H9 (cell line): Measurements from ENCODE around the gene CARS1. TPM values are rescaled to one million over a fixed set of nuclear protein-coding genes. Genes with fewer than 3 reads are reported as not detected.

Source experiments
- DNase-seq: peaks from one replicate; pipeline ENCODE4 v3.0.0-alpha.2; 2017
- H2AFZ ChIP-seq: one replicate; pipeline ENCODE4 v1.6.1; 2013; ENCODE audit warnings: mild to moderate bottlenecking, low read length, control low read depth, moderate library complexity
- H2AK5ac ChIP-seq: 2 replicates; pipeline ENCODE4 v1.6.1; 2013; ENCODE audit warnings: low read length, control low read depth, mixed read lengths; ENCODE audit not compliant: insufficient read length
- H2BK120ac ChIP-seq: one replicate; pipeline ENCODE4 v1.6.1; 2013; ENCODE audit warnings: low read depth, mild to moderate bottlenecking, low read length, control low read depth, inconsistent platforms; ENCODE audit not compliant: poor library complexity, severe bottlenecking
- H2BK12ac ChIP-seq: 2 replicates; pipeline ENCODE4 v1.6.1; 2013; ENCODE audit warnings: low read length, control low read depth, mixed read lengths, low read depth; ENCODE audit not compliant: insufficient read length
- H2BK15ac ChIP-seq: 2 replicates; pipeline ENCODE4 v1.6.1; 2013; ENCODE audit warnings: low read depth, low read length, control low read depth
- H2BK20ac ChIP-seq: one replicate; pipeline ENCODE4 v1.6.1; 2013; ENCODE audit warnings: low read depth, mild to moderate bottlenecking, low read length, control low read depth, inconsistent platforms; ENCODE audit not compliant: poor library complexity, severe bottlenecking
- H2BK5ac ChIP-seq: 2 replicates; pipeline ENCODE4 v1.6.1; 2013; ENCODE audit warnings: low read length, control low read depth, mixed read lengths; ENCODE audit not compliant: insufficient read length
- H3K14ac ChIP-seq: 2 replicates; pipeline ENCODE4 v1.6.1; 2013; ENCODE audit warnings: low read length, control low read depth; ENCODE audit not compliant: insufficient read depth
- H3K18ac ChIP-seq: 2 replicates; pipeline ENCODE4 v1.6.1; 2013; ENCODE audit warnings: low read depth, mild to moderate bottlenecking, mixed read lengths, low read length, control low read depth; ENCODE audit not compliant: insufficient read length
- H3K23ac ChIP-seq: 2 replicates; pipeline ENCODE4 v1.6.1; 2013; ENCODE audit warnings: low read length, control low read depth, mixed read lengths, low read depth; ENCODE audit not compliant: insufficient read length
- H3K23me2 ChIP-seq: 2 replicates; pipeline ENCODE4 v1.6.1; 2013; ENCODE audit warnings: low read depth, mild to moderate bottlenecking, mixed read lengths, low read length, control low read depth; ENCODE audit not compliant: insufficient read length, poor library complexity, severe bottlenecking
- H3K27ac ChIP-seq: 2 replicates; pipeline ENCODE4 v1.5.1; 2013; ENCODE audit warnings: low read length, control low read depth, mixed read lengths, low read depth; ENCODE audit not compliant: insufficient read length
- H3K27me3 ChIP-seq: 2 replicates; pipeline ENCODE4 v1.6.1; 2013; ENCODE audit warnings: low read length, control low read depth, inconsistent platforms; ENCODE audit not compliant: insufficient read depth
- H3K4ac ChIP-seq: 2 replicates; pipeline ENCODE4 v1.6.1; 2013; ENCODE audit warnings: low read depth, mild to moderate bottlenecking, control low read depth, inconsistent platforms, low read length, moderate library complexity
- H3K4me1 ChIP-seq: 2 replicates; pipeline ENCODE4 v1.6.1; 2013; ENCODE audit warnings: low read length, control low read depth, inconsistent platforms; ENCODE audit not compliant: insufficient read depth
- H3K4me2 ChIP-seq: 2 replicates; pipeline ENCODE4 v1.6.1; 2013; ENCODE audit warnings: low read length, control low read depth, mixed read lengths; ENCODE audit not compliant: insufficient read length, insufficient read depth
- H3K56ac ChIP-seq: 2 replicates; pipeline ENCODE4 v1.6.1; 2013; ENCODE audit warnings: low read depth, mild to moderate bottlenecking, mixed read lengths, low read length, control low read depth; ENCODE audit not compliant: insufficient read length
- H3K79me1 ChIP-seq: 2 replicates; pipeline ENCODE4 v1.6.1; 2013; ENCODE audit warnings: low read depth, mild to moderate bottlenecking, moderate library complexity, low read length, control low read depth, inconsistent platforms; ENCODE audit not compliant: insufficient read depth, poor library complexity, severe bottlenecking
- H3K79me2 ChIP-seq: 2 replicates; pipeline ENCODE4 v1.6.1; 2013; ENCODE audit warnings: low read length, control low read depth, inconsistent platforms; ENCODE audit not compliant: insufficient read depth
- H3K9ac ChIP-seq: 2 replicates; pipeline ENCODE4 v1.6.1; 2013; ENCODE audit warnings: low read length, control low read depth, mixed read lengths; ENCODE audit not compliant: insufficient read length; ENCODE audit errors: extremely low read depth
- H3K9me3 ChIP-seq: one replicate; pipeline ENCODE4 v1.6.1; 2013; ENCODE audit warnings: low read depth, low read length, inconsistent platforms; ENCODE audit not compliant: control insufficient read depth
- H3T11ph ChIP-seq: one replicate; pipeline ENCODE4 v1.6.1; 2013; ENCODE audit warnings: mild to moderate bottlenecking, low read length, control low read depth, inconsistent platforms
- H4K20me1 ChIP-seq: one replicate; pipeline ENCODE4 v1.6.1; 2013; ENCODE audit not compliant: control insufficient read depth, insufficient read length, insufficient read depth
- H4K5ac ChIP-seq: 2 replicates; pipeline ENCODE4 v1.6.1; 2013; ENCODE audit warnings: low read depth, mild to moderate bottlenecking, mixed read lengths, low read length, control low read depth; ENCODE audit not compliant: insufficient read length
- H4K8ac ChIP-seq: replicated peaks from 2 replicates; pipeline ENCODE4 v1.6.1; 2013; ENCODE audit warnings: low read length, control low read depth, mixed read lengths, low read depth; ENCODE audit not compliant: insufficient read length
- H4K91ac ChIP-seq: 2 replicates; pipeline ENCODE4 v1.6.1; 2013; ENCODE audit warnings: low read depth, mild to moderate bottlenecking, moderate library complexity, mixed read lengths, low read length, control low read depth; ENCODE audit not compliant: insufficient read length
- H3K27ac Mint-ChIP-seq, 3 experiments: 2 replicates in 2 of 3; 3 replicates in 1 of 3; pipeline ENCODE4 v1.8.0; 2020 to 2021; ENCODE audit warnings: mixed read lengths in 3 of 3, mild to moderate bottlenecking in 1 of 3, moderate library complexity in 1 of 3
- H3K27me3 Mint-ChIP-seq: 2 replicates; pipeline ENCODE4 v1.8.0; 2021; ENCODE audit warnings: low read depth, mild to moderate bottlenecking, moderate library complexity, mixed read lengths
- H3K36me3 Mint-ChIP-seq, 3 experiments: 2 replicates in 2 of 3; 3 replicates in 1 of 3; pipeline ENCODE4 v1.8.0; 2020 to 2021; ENCODE audit warnings: low read depth in 3 of 3, mixed read lengths in 3 of 3; ENCODE audit not compliant: insufficient read depth in 1 of 3
- H3K4me1 Mint-ChIP-seq, 2 experiments: 2 replicates each; pipeline ENCODE4 v1.8.0; 2020; ENCODE audit warnings: mixed read lengths in 2 of 2
- H3K4me3 Mint-ChIP-seq, 2 experiments: 2 replicates in 1 of 2; 3 replicates in 1 of 2; pipeline ENCODE4 v1.8.0; 2020 to 2021; ENCODE audit warnings: mild to moderate bottlenecking in 2 of 2, mixed read lengths in 2 of 2, moderate library complexity in 1 of 2
- H3K9me3 Mint-ChIP-seq, 2 experiments: 2 replicates in 1 of 2; 3 replicates in 1 of 2; pipeline ENCODE4 v1.8.0; 2020; ENCODE audit warnings: mild to moderate bottlenecking in 2 of 2, mixed read lengths in 2 of 2, moderate library complexity in 1 of 2
- CTCF ChIP-seq: fragments of 200-600 bp; sonication (generic); conservative IDR thresholded peaks from 3 replicates; pipeline ENCODE4 v1.8.0; 2021; ENCODE audit warnings: antibody characterized with exemption, mild to moderate bottlenecking
- WGBS: extraction: QIAGEN DNeasy Blood & Tissue Kit; methylation state at CpG from one replicate; pipeline ENCODE4 v1.1.7; 2013; ENCODE audit warnings: missing lambda C conversion rate, low lambda C conversion rate, mixed read lengths; ENCODE audit not compliant: insufficient read length; ENCODE audit errors: extremely low coverage; 5-methylcytosine and 5-hydroxymethylcytosine counted together
- total RNA-seq: library from RNA; stranded (reverse); gene quantifications from 2 replicates; pipeline ENCODE4 v1.2.1, GENCODE V29; 2021

The CARS1 gene
- total RNA-seq, 1 experiment from 2014 or later, result 92.3 TPM

DNA sequence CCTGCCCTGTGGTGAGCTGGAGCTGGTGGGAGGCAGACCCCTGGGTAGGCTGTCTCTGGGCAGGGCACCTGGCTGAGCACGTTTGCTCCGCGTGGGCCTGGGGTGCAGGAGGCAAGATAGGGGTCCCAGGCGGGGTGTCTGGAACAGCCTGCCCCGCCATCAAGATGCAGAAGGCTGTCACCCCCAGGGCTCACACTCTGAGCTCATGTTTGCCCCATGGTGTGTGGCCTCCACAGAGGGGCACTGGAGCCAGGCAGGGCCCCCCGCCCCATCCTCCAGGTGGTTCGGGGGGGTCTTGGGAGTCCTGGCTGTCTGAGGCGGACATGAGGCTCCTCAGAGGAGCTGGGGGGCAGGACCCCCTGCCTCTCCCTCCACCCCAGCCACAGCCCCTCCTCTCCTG is 28.9 kb upstream of the CARS1 start:
- Mint-ChIP-seq H3K9me3 (peaks cover 0 to 3% of the 10 kb centered on the region in 2 experiments; a peak in 2 of 5 replicates), H3K4me3 (no peak overlapping the region), H3K36me3 (no peaks in the 10 kb centered on the region), H3K4me1 (peaks cover 0 to 3% of the 10 kb centered on the region in 2 experiments; a peak in 3 of 4 replicates), H3K27ac (peak overlapping the region in 1 of 3 experiments; percentile 18; a peak in 1 of 7 replicates), H3K27me3 (peaks cover 5% of the 10 kb centered on the region)
- Histone ChIP-seq H3K9me3 (no peaks in the 10 kb centered on the region), H3K4me2 (no peak overlapping the region), H4K91ac (no peak overlapping the region), H2BK15ac (no peak overlapping the region), H2BK5ac (no peak overlapping the region), H3K18ac (no peak overlapping the region), H3K14ac (no peak overlapping the region), H2BK120ac (no peak overlapping the region), H3K23me2 (no peaks in the 10 kb centered on the region), H3K4me1 (no peaks in the 10 kb centered on the region), H4K5ac (no peak overlapping the region), H3K23ac (no peak overlapping the region), H2BK20ac (no peak overlapping the region), H2BK12ac (no peak overlapping the region), H4K20me1 (no peaks in the 10 kb centered on the region), H4K8ac (no peak overlapping the region), H3K79me2 (no peaks in the 10 kb centered on the region), H3K56ac (no peak overlapping the region), H3K27me3 (no peaks in the 10 kb centered on the region), H3T11ph (no peak overlapping the region), H2AFZ (no peak overlapping the region), H3K9ac (no peak overlapping the region), H3K79me1 (no peaks in the 10 kb centered on the region), H3K27ac (no peak overlapping the region), H2AK5ac (no peak overlapping the region), H3K4ac (no peak overlapping the region)
- TF ChIP-seq CTCF, result no peak
- DNase-seq, result no peak
- WGBS, result no CpG with 5 or more reads among the region's 8 CpGs
